K562 (cell line): ENCODE results near the gene ZNF780B. TPM values are rescaled to one million over a fixed set of nuclear protein-coding genes. Genes with fewer than 3 reads are reported as not detected.
A peak's percentile ranks its signal among the peaks of the same experiment; 100 is the strongest.

Source experiments
- ATAC-seq: fragments of 200-7000 bp; cut with Tn5 transposase; 3 replicates; pipeline ENCODE4 v1.9.1; 2020; ENCODE audit warnings: moderate library complexity
- BruUV-seq: library from RNA; stranded (reverse); fragments of 400-500 nt; replicated peaks from 2 replicates; lab custom pipeline; 2021; lab: Mats Ljungman, UMichigan
- CTCF ChIA-PET: fragments of 300-600 bp; formaldehyde crosslinking; extraction: SDS; loops from one replicate; lab custom pipeline; 2021; ENCODE audit warnings: low intra/inter-chr PET ratio; lab: Yijun Ruan, JAX
- POLR2A ChIA-PET: fragments of 300-600, 350-650 bp; sonication (Branson Sonifier 250); formaldehyde crosslinking; extraction: SDS; loops from one replicate; lab custom pipeline; 2021; ENCODE audit warnings: antibody characterized with exemption, inconsistent platforms; lab: Yijun Ruan, JAX
- DNase-seq, 4 experiments: peaks; one replicate each; pipeline versions ENCODE4 v3.0.0 to v3.0.0-alpha.2; 2011 to 2018; ENCODE audit warnings: low spot score in 3 of 4, mixed read lengths in 3 of 4; ENCODE audit errors: extremely low read depth in 1 of 4
- FAIRE-seq: peaks from 2 replicates; lab custom pipeline; 2011; peaks lifted over from hg19 to GRCh38; lab: Jason Lieb, UNC
- H2AFZ ChIP-seq: 2 replicates; pipeline ENCODE4 v1.6.0; 2011; ENCODE audit warnings: low read depth, low read length, control low read depth, inconsistent platforms
- H3K27ac ChIP-seq: fragments of 200-600 bp; 3 replicates; pipeline ENCODE4 v1.8.0; 2011; ENCODE audit warnings: low read depth, mild to moderate bottlenecking, control low read depth, inconsistent platforms, low read length, moderate library complexity, mixed read lengths; ENCODE audit errors: extremely low read depth
- H3K27me3 ChIP-seq, 2 experiments: fragments of 300-600 bp in 1 of 2; 2 replicates in 1 of 2; 3 replicates in 1 of 2; pipeline versions ENCODE4 v1.6.0 to v1.8.0; 2011; ENCODE audit warnings: inconsistent platforms in 2 of 2, low read length in 2 of 2, mild to moderate bottlenecking in 1 of 2, mixed read lengths in 1 of 2, moderate library complexity in 1 of 2; ENCODE audit not compliant: control insufficient read depth in 2 of 2, insufficient read depth in 2 of 2
- H3K36me3 ChIP-seq: fragments of 300-600 bp; 3 replicates; pipeline ENCODE4 v1.8.0; 2011; ENCODE audit warnings: mild to moderate bottlenecking, low read length, inconsistent platforms; ENCODE audit not compliant: control insufficient read depth, insufficient read depth
- H3K4me1 ChIP-seq, 2 experiments: fragments of 200-600 bp in 1 of 2; replicated peaks in 1 of 2; 2 replicates in 1 of 2; 3 replicates in 1 of 2; pipeline versions ENCODE4 v1.5.1 to v1.8.0; 2011; ENCODE audit warnings: inconsistent platforms in 2 of 2, low read length in 2 of 2, mild to moderate bottlenecking in 1 of 2, mixed read lengths in 1 of 2, moderate library complexity in 1 of 2; ENCODE audit not compliant: control insufficient read depth in 2 of 2, insufficient read depth in 2 of 2
- H3K4me2 ChIP-seq: 2 replicates; pipeline ENCODE4 v1.6.1; 2011; ENCODE audit warnings: low read length, control low read depth, inconsistent platforms, mixed read lengths; ENCODE audit not compliant: insufficient read depth
- H3K4me3 ChIP-seq: fragments of 200-600 bp; sonication (generic), shearing (Covaris generic); 2 replicates; pipeline ENCODE4 v1.5.1; 2016; ENCODE audit warnings: control low read depth, inconsistent platforms
- H3K79me2 ChIP-seq: fragments of 200-600 bp; 3 replicates; pipeline ENCODE4 v1.8.0; 2011; ENCODE audit warnings: low read length, inconsistent platforms; ENCODE audit not compliant: control insufficient read depth, insufficient read depth
- H3K9ac ChIP-seq, 2 experiments: 2 replicates each; pipeline versions ENCODE4 v1.6.0 to v1.6.1; 2011; ENCODE audit warnings: low read depth in 2 of 2, low read length in 2 of 2, control low read depth in 1 of 2, inconsistent platforms in 1 of 2, mild to moderate bottlenecking in 1 of 2, mixed read lengths in 1 of 2; ENCODE audit not compliant: insufficient read depth in 1 of 2
- H3K9me1 ChIP-seq: one replicate; pipeline ENCODE4 v1.6.0; 2011; ENCODE audit warnings: inconsistent platforms, mild to moderate bottlenecking, low read length, moderate library complexity; ENCODE audit not compliant: control insufficient read depth, insufficient read depth
- H3K9me3 ChIP-seq: replicated peaks from 2 replicates; pipeline ENCODE4 v1.5.1; 2011; ENCODE audit warnings: low read depth, low read length, inconsistent platforms; ENCODE audit not compliant: control insufficient read depth, insufficient read depth
- H4K20me1 ChIP-seq: replicated peaks from 2 replicates; pipeline ENCODE4 v1.6.1; 2011; ENCODE audit warnings: low read length, inconsistent platforms, mixed read lengths; ENCODE audit not compliant: control insufficient read depth, insufficient read depth
- ATF1 ChIP-seq, 2 experiments: fragments of 450-650 bp in 1 of 2; IDR thresholded peaks; 2 replicates each; pipeline ENCODE4 v1.6.1; 2016; ENCODE audit warnings: missing compliant biosample characterization in 1 of 2, missing genetic modification characterization in 1 of 2
- CHD4 ChIP-seq: fragments of 200-600 bp; sonication (generic); IDR thresholded peaks from 3 replicates; pipeline ENCODE4 v1.6.1; 2012; ENCODE audit warnings: low read depth, mild to moderate bottlenecking, mixed read lengths, low read length, inconsistent platforms; ENCODE audit not compliant: insufficient read depth, insufficient replicate concordance, poor library complexity, severe bottlenecking
- DIDO1 ChIP-seq: fragments of 450-650 bp; IDR thresholded peaks from 2 replicates; pipeline ENCODE4 v1.6.1; 2016; ENCODE audit warnings: low read depth, missing biosample characterization, missing genetic modification characterization
- GABPA ChIP-seq: fragments of 200-800 bp; sonication (Bioruptor generic); conservative IDR thresholded peaks from 2 replicates; pipeline ENCODE4 v1.6.1; 2016; ENCODE audit warnings: low read depth, missing genetic modification characterization, missing compliant biosample characterization
- HDGF ChIP-seq: fragments of 450-650 bp; IDR thresholded peaks from 2 replicates; pipeline ENCODE4 v1.6.1; 2016
- ILK ChIP-seq: fragments of 450-650 bp; IDR thresholded peaks from 2 replicates; pipeline ENCODE4 v1.6.1; 2016; ENCODE audit warnings: missing genetic modification characterization, low read depth, mild to moderate bottlenecking, missing compliant biosample characterization, moderate library complexity, borderline replicate concordance
- KDM1A ChIP-seq, 2 experiments: fragments of 450-650 bp; IDR thresholded peaks; 2 replicates each; pipeline ENCODE4 v1.6.1; 2016; ENCODE audit warnings: mild to moderate bottlenecking in 2 of 2
- MAFG ChIP-seq: fragments of 450-650 bp; conservative IDR thresholded peaks from 2 replicates; pipeline ENCODE4 v1.6.1; 2016; ENCODE audit warnings: missing genetic modification characterization, missing compliant biosample characterization
- MIER1 ChIP-seq: fragments of 450-650 bp; IDR thresholded peaks from 2 replicates; pipeline ENCODE4 v1.6.1; 2016; ENCODE audit warnings: antibody characterized with exemption, mild to moderate bottlenecking, low read depth
- PHF21A ChIP-seq: fragments of 450-650 bp; IDR thresholded peaks from 2 replicates; pipeline ENCODE4 v1.6.1; 2017; ENCODE audit warnings: low read depth, borderline replicate concordance
- PRPF4 ChIP-seq: fragments of 200-400 bp; formaldehyde crosslinking; IDR thresholded peaks from one replicate; pipeline ENCODE4 v1.6.1; 2017; ENCODE audit warnings: low read length, low read depth, mild to moderate bottlenecking; ENCODE audit not compliant: insufficient read depth, poor library complexity, severe bottlenecking
- RAD51 ChIP-seq: fragments of 450-650 bp; IDR thresholded peaks from 2 replicates; pipeline ENCODE4 v1.7.1; 2016; ENCODE audit warnings: low read depth, mild to moderate bottlenecking, borderline replicate concordance
- RBM14 ChIP-seq: fragments of 200-400 bp; formaldehyde crosslinking; IDR thresholded peaks from 2 replicates; pipeline ENCODE4 v1.6.1; 2018; ENCODE audit warnings: low read depth, mild to moderate bottlenecking, low read length, moderate library complexity, borderline replicate concordance; ENCODE audit not compliant: insufficient read depth
- SMARCB1 ChIP-seq: IDR thresholded peaks from 2 replicates; pipeline ENCODE4 v1.6.1; 2011; ENCODE audit warnings: improper control_type of control experiment, low read depth; ENCODE audit not compliant: insufficient read length
- TAF9B ChIP-seq: fragments of 450-650 bp; IDR thresholded peaks from 2 replicates; pipeline ENCODE4 v1.6.1; 2018; ENCODE audit warnings: mild to moderate bottlenecking; ENCODE audit not compliant: partially characterized antibody
- TEAD2 ChIP-seq: fragments of 450-650 bp; IDR thresholded peaks from 2 replicates; pipeline ENCODE4 v1.6.1; 2016; ENCODE audit warnings: missing genetic modification characterization, control low read depth, missing compliant biosample characterization
- TEAD4 ChIP-seq, 2 experiments: sonication (generic) in 1 of 2; formaldehyde crosslinking in 1 of 2; IDR thresholded peaks; 2 replicates each; pipeline versions ENCODE4 v1.6.1 to v1.8.0; 2012 to 2022; ENCODE audit warnings: borderline replicate concordance in 1 of 2, inconsistent platforms in 1 of 2, low read length in 1 of 2, mild to moderate bottlenecking in 1 of 2, missing genetic modification reagents in 1 of 2
- ZBTB9 ChIP-seq: fragments of 450-650 bp; formaldehyde crosslinking; IDR thresholded peaks from 2 replicates; pipeline ENCODE4 v1.4.0; 2020; ENCODE audit warnings: mild to moderate bottlenecking, moderate library complexity
- ZNF408 ChIP-seq: fragments of 250-450 bp; sonication (Bioruptor Pico); IDR thresholded peaks from 2 replicates; pipeline ENCODE4 v1.4.0; 2020; ENCODE audit warnings: low read depth, mild to moderate bottlenecking, moderate library complexity
- WGBS: fragments of 100-300 bp; shearing (Covaris generic); methylation state at CpG from one replicate; pipeline ENCODE4 v1.1.6; 2016; ENCODE audit warnings: low coverage, mixed read lengths; ENCODE audit not compliant: insufficient coverage; ENCODE audit errors: missing lambda C conversion rate; 5-methylcytosine and 5-hydroxymethylcytosine counted together
- in situ Hi-C: fragments of 300-500 bp; cut with MboI; formaldehyde crosslinking; loops from 4 replicates; pipeline ENCODE4 v1.15.0; 2018; ENCODE audit warnings: inconsistent platforms, mixed read lengths
- intact Hi-C: fragments of 100-400 bp; cut with micrococcal nuclease; formaldehyde crosslinking; loops from 2 replicates; pipeline ENCODE4 v1.14.2; 2022
- polyA plus RNA-seq, 8 experiments: library from polyadenylated mRNA; depleted of rRNA in 4 of 8; stranded (reverse) in 5 of 8; unstranded in 3 of 8; fragments of >200 nt; fragmentation: Nextera tagmentation in 2 of 8; fragmentation: Illumina TruSeq in 1 of 8; extraction: Ambion mirVana in 2 of 8; extraction: Trizol in 1 of 8; gene quantifications; 2 replicates each; pipeline versions ENCODE4 v1.2.1 to v1.2.3, GENCODE V29; 2011 to 2014; ENCODE audit warnings: inconsistent platforms in 1 of 8, missing spikeins in 1 of 8
- total RNA-seq, 7 experiments: library from RNA; depleted of rRNA in 6 of 7; stranded (reverse); fragments of >200 nt in 6 of 7; fragmentation: Illumina TruSeq in 2 of 7; extraction: Trizol in 2 of 7; gene quantifications; 2 replicates each; pipeline versions ENCODE4 v1.2.1 to v1.2.3, GENCODE V29; 2011 to 2021; ENCODE audit warnings: low replicate concordance in 1 of 7

Gene ZNF780B
- total and polyA plus RNA-seq, 9 of the 15 experiments (the other 6 are each of a cell fraction or from before 2014, with no cell fraction given), result 3.9 to 18.4 (median 8.8) TPM

GRCh38 chr19:39996218-39996810 lies 59.7 kb downstream of the ZNF780B start:
- BruUV-seq, result TSS peak; percentile 89
- WGBS, result 4% methylated on average over 19 of the region's 19 CpGs
- H3K9me3 ChIP-seq, result peaks cover 2% of the 10 kb centered on the region
- TF ChIP-seq MIER1 (peak; percentile 60; the same call in 1 of the 2 replicates), MAFG (tag) (no peak), CHD4 (no peak), TEAD4 (IDR thresholded peaks at IDR 0.05; ENCODE audit: low read length) (0 out of 2 replicates have a peak, but pooled peaks have one; percentile 6), TEAD4 (CRISPR knock-in tag; IDR thresholded peaks at IDR 0.05; ENCODE audit: borderline replicate concordance) (no peak), RBM14 (no peak), PHF21A (peak; percentile 87; the same call in 1 of the 2 replicates), PRPF4 (no peak), ATF1 (CRISPR knock-in tag; IDR thresholded peaks at IDR 0.05) (no peak), ATF1 (tag; IDR thresholded peaks at IDR 0.05) (0 out of 2 replicates have a peak, but pooled peaks have one; percentile 55), ZBTB9 (CRISPR knock-in tag) (peak; percentile 18; the same call in 1 of the 2 replicates), TEAD2 (tag) (no peak), KDM1A (IDR thresholded peaks at IDR 0.05) (peak; percentile 92 to 95), HDGF (0 out of 2 replicates have a peak, but pooled peaks have one; percentile 28), DIDO1 (tag) (no peak), ILK (no peak), ZNF408 (CRISPR knock-in tag) (no peak), GABPA (tag) (no peak), RAD51 (no peak), SMARCB1 (no peak), TAF9B (no peak)

More at GRCh38 chr19:39996218-39996810, 59.7 kb downstream of the ZNF780B start:
- no peaks in the 10 kb centered on the region for H3K9me1 ChIP-seq
- FAIRE-seq, result no peak
- intact Hi-C loops (no loop called here), in situ Hi-C loops (no loop called here)
- peak overlapping the region; percentile 100 for H2AFZ ChIP-seq
- H3K4me3 ChIP-seq, result peak overlapping the region; percentile 72
- ChIA-PET CTCF (no interaction called here), POLR2A (interaction anchor here (0.5 to 1.0 kb wide), 2 partner anchors 26 to 136 kb away, joined by 3 to 6 read pairs; partner anchors contain the start of gene PSMC4)
- no peaks in the 10 kb centered on the region for H3K27me3 ChIP-seq
- ATAC-seq, result peak; percentile 59
- H3K4me1 ChIP-seq, result peaks cover 4 to 12% of the 10 kb centered on the region in 2 experiments; a peak in 3 of 5 replicates
- H3K79me2 ChIP-seq, result peaks cover 24% of the 10 kb centered on the region
- no peaks in the 10 kb centered on the region for H4K20me1 ChIP-seq
- no peaks in the 10 kb centered on the region for H3K36me3 ChIP-seq
- peak overlapping the region; percentile 92 for H3K27ac ChIP-seq
- peak; percentile 34 to 50 (median 38) for DNase-seq
- peak overlapping the region; percentile 99 for H3K4me2 ChIP-seq
- H3K9ac ChIP-seq, result peak overlapping the region; percentile 89 to 92
